NCI-H1092 treated with DMSO at 0.1 percent for 48 hours (cell line): ENCODE results near the gene CLASP2.
"Not testable (repeated sequence)": the region's sequence is repeated elsewhere in the genome, so short reads cannot be mapped to it uniquely, and the experiment has no call there.

ENCODE experiments used
- DNase-seq: peaks from one replicate; lab custom pipeline; 2025; lab: John Stamatoyannopoulos, UW

The CLASP2 gene

GRCh38 chr3:33717866-33718594 lies at the start of gene CLASP2:
Gene CLASP2, minus strand, starts transcription at chr3:33718254. Its CDS starts 252 bp downstream, at chr3:33718002.
- peak; percentile 75 for DNase-seq

GRCh38 chr3:33758864-33759263 lies 40.8 kb upstream of the CLASP2 start:
- DNase-seq = no peak

- DNase-seq = no peak
Observed at GRCh38 chr3:33758281-33758680, 40.2 kb upstream of the CLASP2 start.

- not testable (repeated sequence) for DNase-seq
Observed at GRCh38 chr3:33754391-33754790, 36.3 kb upstream of the CLASP2 start.

GRCh38 chr3:33751336-33751735 lies 33.3 kb upstream of the CLASP2 start:
- no peak for DNase-seq

- DNase-seq = no peak
Observed at GRCh38 chr3:33750211-33750548, 32.1 kb upstream of the CLASP2 start.

- no peak for DNase-seq
Observed at GRCh38 chr3:33749546-33750210, 31.6 kb upstream of the CLASP2 start.

- no peak for DNase-seq
Observed at GRCh38 chr3:33746416-33747116, 28.5 kb upstream of the CLASP2 start.

- DNase-seq = no peak
Observed at GRCh38 chr3:33737146-33737545, 19.1 kb upstream of the CLASP2 start.

- DNase-seq = no peak
Observed at GRCh38 chr3:33732394-33732793, 14.3 kb upstream of the CLASP2 start.

GRCh38 chr3:33729993-33730392 lies 11.9 kb upstream of the CLASP2 start:
- DNase-seq = no peak

GRCh38 chr3:33724256-33724655 lies 6.2 kb upstream of the CLASP2 start:
- no peak for DNase-seq

- no peak for DNase-seq
Observed at GRCh38 chr3:33722626-33723370, 4.7 kb upstream of the CLASP2 start.

- no peak for DNase-seq
Observed at GRCh38 chr3:33722191-33722590, 4.1 kb upstream of the CLASP2 start.

- DNase-seq = peak; percentile 28
Observed at GRCh38 chr3:33718595-33718907, 497 bp upstream of the CLASP2 start.

GRCh38 chr3:33717616-33717865 lies 513 bp downstream of the CLASP2 start:
- peak; percentile 56 for DNase-seq

GRCh38 chr3:33716227-33716626 lies 1.8 kb downstream of the CLASP2 start:
- DNase-seq = no peak

- no peak for DNase-seq
Observed at GRCh38 chr3:33711100-33711499, 7.0 kb downstream of the CLASP2 start.

- DNase-seq = no peak
Observed at GRCh38 chr3:33706056-33706455, 12.0 kb downstream of the CLASP2 start.

- no peak for DNase-seq
Observed at GRCh38 chr3:33704891-33705290, 13.2 kb downstream of the CLASP2 start.

- no peak for DNase-seq
Observed at GRCh38 chr3:33699275-33699674, 18.8 kb downstream of the CLASP2 start.

GRCh38 chr3:33694944-33695343 lies 23.1 kb downstream of the CLASP2 start:
- DNase-seq = no peak

GRCh38 chr3:33690341-33690740 lies 27.7 kb downstream of the CLASP2 start:
- no peak for DNase-seq
